DMS79 (cell line): Measurements from ENCODE around the gene PTPRG.

ENCODE experiments used
- DNase-seq: peaks from one replicate; lab custom pipeline; 2025; lab: John Stamatoyannopoulos, UW

PTPRG gene

DNA sequence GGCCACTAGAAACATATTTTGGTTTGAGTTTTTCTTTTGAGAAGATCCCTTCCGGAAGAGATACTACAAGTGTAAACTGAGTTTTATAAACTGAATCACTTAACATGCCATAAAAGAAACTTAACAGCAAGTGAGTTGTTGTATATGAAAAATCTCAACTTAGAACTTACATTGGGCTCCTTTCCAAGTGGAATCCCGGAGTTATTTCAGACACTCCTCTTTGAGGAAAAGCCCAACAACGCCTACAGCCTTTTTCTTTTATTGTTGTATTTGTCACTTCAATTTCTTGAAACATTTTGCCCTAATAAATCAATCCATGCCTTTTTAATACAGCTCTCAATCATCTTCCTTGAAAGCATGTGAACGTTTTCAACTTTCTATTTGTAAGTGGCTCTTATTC is 674.6 kb downstream of the PTPRG start:
- no peak for DNase-seq

DNA sequence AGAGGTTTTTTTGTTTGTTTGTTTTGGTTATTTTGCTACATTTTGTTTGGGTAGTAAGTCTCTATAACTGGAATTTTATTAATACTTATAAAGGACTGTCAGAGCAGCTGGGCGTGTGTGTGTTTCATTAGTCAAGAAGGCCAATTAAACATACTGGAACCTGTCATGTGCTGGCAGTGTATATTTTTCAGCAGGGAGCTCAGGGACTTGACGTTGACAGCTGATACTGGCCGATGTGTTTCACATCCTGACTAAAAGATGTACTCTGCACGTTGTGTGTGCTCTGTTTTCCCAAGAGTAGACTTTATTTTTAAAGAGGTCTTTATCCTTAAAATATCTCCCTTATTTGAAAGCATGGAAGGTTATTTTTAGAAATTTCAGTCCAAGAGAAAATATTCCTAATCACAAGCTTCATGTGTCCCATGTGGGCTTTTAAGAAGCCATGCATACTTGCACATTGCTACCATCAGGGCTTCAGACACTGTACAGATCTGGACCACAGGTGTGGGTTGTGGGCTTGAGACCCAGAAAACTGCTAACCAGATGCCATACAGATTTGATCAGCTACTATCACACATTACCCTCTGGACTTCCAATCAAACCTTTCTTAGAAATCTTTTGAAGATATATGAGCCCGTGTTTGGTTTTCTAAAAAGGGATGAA is 676.0 kb downstream of the PTPRG start:
- DNase-seq = no peak

DNA sequence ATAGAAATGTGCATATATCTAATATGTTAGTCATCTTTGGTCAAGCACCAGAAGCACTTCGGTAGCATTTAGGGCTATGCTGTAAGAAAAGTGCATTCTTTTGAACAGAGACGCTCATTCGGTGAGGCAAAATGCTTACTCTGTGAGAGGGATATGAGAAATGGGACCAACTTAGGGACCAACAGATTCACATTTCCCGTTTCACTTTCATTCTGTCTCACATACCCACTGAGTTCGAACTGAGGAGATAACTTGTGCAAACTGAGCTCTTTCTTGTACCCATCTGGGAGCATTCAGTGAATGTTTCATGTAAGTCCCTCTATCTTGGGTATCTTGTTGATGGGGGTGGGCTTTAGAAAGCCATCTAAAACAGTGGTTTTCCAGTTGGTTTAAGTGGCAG is 676.6 kb downstream of the PTPRG start:
- no peak for DNase-seq

GRCh38 chr3:62238431-62238830 is 677.1 kb downstream of the PTPRG start:
- no peak for DNase-seq

- no peak for DNase-seq
Measured at GRCh38 chr3:62241279-62241678, 679.9 kb downstream of the PTPRG start.

- DNase-seq = no peak
Measured at GRCh38 chr3:62242831-62243509, 681.6 kb downstream of the PTPRG start.

DNA sequence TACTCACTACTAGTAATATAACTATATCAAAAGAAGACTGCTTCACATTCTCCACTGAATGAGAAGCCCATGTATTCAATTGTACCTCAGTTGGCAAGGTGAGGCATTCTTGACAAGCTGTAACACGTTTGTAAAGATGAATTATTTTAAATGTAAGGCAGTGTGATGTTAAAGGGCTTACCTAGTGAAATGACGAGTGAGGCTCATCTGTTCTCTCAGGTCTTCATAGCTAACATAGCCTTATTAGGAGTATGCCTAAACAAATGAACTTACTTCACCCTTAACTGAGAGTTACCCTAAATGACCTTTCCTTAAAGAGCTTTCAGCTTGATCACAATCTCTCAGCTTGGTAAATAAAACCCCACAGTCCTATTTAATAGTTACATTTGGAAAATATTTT is 684.7 kb downstream of the PTPRG start:
- no peak for DNase-seq

- DNase-seq = no peak
Measured at GRCh38 chr3:62246985-62247384, 685.6 kb downstream of the PTPRG start.

- DNase-seq = no peak
Measured at GRCh38 chr3:62248734-62249483, 687.5 kb downstream of the PTPRG start.

- DNase-seq = no peak
Measured at GRCh38 chr3:62249484-62249776, 688.1 kb downstream of the PTPRG start.

GRCh38 chr3:62249855-62250543 is 688.6 kb downstream of the PTPRG start:
- DNase-seq = no peak

DNA sequence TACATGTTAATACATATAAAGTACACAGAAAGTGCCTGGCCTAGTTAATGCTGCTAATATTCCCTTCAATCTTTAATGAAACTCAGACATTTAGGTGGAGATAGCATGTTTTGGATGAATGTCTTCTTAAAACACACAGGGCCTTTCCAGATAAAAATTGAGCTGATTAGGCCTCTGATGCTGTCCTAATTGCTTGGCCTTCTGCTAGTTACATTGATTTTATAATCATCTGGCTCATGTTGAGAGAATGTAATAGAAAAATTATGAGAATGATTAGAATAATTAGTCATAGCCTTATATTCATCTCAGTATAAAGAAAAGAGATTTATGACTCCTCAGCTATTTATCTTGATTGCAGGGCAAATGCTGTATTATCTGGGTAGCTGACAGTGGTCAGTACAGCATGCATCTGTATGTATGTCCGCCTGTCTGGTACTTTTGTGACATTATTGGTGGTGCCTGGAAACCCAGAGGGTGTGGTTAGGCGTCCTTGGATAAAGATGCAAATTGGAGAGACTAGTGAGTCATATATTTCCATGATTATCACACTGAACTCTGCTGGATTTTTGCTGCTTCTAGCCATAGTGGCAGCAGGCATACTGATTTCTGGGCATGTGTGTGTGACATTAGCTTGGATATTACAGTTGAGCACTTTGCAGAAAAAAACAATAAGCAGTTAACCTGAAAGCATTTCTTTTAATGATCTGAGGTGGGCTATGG is 691.2 kb downstream of the PTPRG start:
- DNase-seq = no peak

GRCh38 chr3:62253971-62254370 is 692.6 kb downstream of the PTPRG start:
- no peak for DNase-seq

- no peak for DNase-seq
Measured at GRCh38 chr3:62255758-62256157, 694.4 kb downstream of the PTPRG start.

DNA sequence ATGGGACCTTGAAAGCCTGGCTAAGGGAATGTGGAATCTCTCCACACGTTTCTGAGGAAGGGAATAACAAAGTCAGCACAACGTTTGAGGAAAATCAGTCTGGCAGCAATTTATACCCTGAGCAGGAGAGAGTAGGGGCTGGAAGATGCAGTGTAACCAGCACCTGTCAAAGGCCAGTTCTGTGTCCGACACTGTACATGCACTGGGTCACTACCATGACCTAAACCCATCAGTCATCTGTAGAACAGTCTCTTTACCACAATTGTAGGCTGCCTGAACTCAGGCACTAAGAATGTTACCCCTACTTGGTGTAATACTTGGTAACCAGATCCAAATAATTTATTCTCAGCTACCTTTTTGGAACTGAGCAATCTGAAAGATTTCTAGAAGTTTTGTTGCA is 698.6 kb downstream of the PTPRG start:
- no peak for DNase-seq

- no peak for DNase-seq
Measured at GRCh38 chr3:62260655-62261054, 699.3 kb downstream of the PTPRG start.

- no peak for DNase-seq
Measured at GRCh38 chr3:62261121-62261520, 699.8 kb downstream of the PTPRG start.

DNA sequence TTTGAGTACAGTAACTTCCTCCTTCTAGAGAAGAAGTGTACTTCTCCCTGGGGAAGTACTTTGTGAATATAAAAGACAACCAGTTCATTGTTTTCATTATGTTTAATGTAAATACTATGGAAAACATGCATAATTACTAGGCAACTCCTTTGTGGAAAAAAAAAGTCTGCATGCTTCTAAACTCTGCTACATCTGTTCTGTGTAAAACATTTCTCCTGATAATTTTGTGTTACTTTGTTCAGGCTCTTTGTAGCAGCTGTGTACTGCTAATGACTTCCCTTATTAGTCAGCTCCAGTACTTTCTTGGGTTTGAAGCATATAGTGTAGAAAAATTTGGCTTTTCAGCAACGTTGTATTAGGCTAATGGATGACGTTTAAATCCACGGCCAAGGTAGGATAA is 700.4 kb downstream of the PTPRG start:
- DNase-seq = no peak

- no peak for DNase-seq
Measured at GRCh38 chr3:62265528-62265927, 704.2 kb downstream of the PTPRG start.

- no peak for DNase-seq
Measured at GRCh38 chr3:62266668-62267283, 705.4 kb downstream of the PTPRG start.

GRCh38 chr3:62276658-62277180 is 715.3 kb downstream of the PTPRG start:
- DNase-seq = no peak
